DND-41 (cell line): Measurements from ENCODE around the gene OR6N1.
A peak's percentile ranks its signal among the peaks of the same experiment; 100 is the strongest.

ENCODE experiments used
- ATAC-seq: fragments of 200-7000 bp; cut with Tn5 transposase; 3 replicates; pipeline ENCODE4 v1.9.1; 2021; ENCODE audit warnings: low read depth; ENCODE audit not compliant: insufficient read depth
- DNase-seq: peaks from one replicate; pipeline ENCODE4 v3.0.0-alpha.2; 2020
- H2AFZ ChIP-seq: 2 replicates; pipeline ENCODE4 v1.6.0; 2012; ENCODE audit warnings: low read depth, low read length
- H3K27ac ChIP-seq: 2 replicates; pipeline ENCODE4 v1.5.1; 2012; ENCODE audit warnings: low read length, inconsistent platforms
- H3K27me3 ChIP-seq: fragments of 200-600 bp; sonication (generic); 2 replicates; pipeline ENCODE4 v1.6.0; 2012; ENCODE audit warnings: low read length, mild to moderate bottlenecking, inconsistent platforms; ENCODE audit not compliant: insufficient read depth, poor library complexity
- H3K36me3 ChIP-seq: 2 replicates; pipeline ENCODE4 v1.5.1; 2012; ENCODE audit warnings: low read length, inconsistent platforms; ENCODE audit not compliant: insufficient read depth
- H3K4me1 ChIP-seq: 2 replicates; pipeline ENCODE4 v1.5.1; 2012; ENCODE audit warnings: mild to moderate bottlenecking, low read length; ENCODE audit not compliant: insufficient read depth
- H3K4me2 ChIP-seq: 2 replicates; pipeline ENCODE4 v1.6.0; 2012; ENCODE audit warnings: mild to moderate bottlenecking, moderate library complexity, low read length, inconsistent platforms; ENCODE audit not compliant: insufficient read depth
- H3K4me3 ChIP-seq, 2 experiments: fragments of 200-600 bp in 1 of 2; shearing (Covaris generic) in 1 of 2; 2 replicates each; pipeline ENCODE4 v1.5.1; 2012 to 2016; ENCODE audit warnings: inconsistent platforms in 2 of 2, low read length in 2 of 2, mild to moderate bottlenecking in 2 of 2, low read depth in 1 of 2, moderate library complexity in 1 of 2
- H3K79me2 ChIP-seq: 2 replicates; pipeline ENCODE4 v1.6.0; 2012; ENCODE audit warnings: low read length, inconsistent platforms; ENCODE audit not compliant: insufficient read depth
- H3K9ac ChIP-seq: 2 replicates; pipeline ENCODE4 v1.6.0; 2012; ENCODE audit warnings: low read depth, mild to moderate bottlenecking, inconsistent platforms, low read length, moderate library complexity
- H3K9me3 ChIP-seq: 2 replicates; pipeline ENCODE4 v1.5.1; 2012; ENCODE audit warnings: low read length, moderate library complexity, mild to moderate bottlenecking, inconsistent platforms; ENCODE audit not compliant: insufficient read depth, severe bottlenecking
- H4K20me1 ChIP-seq: 2 replicates; pipeline ENCODE4 v1.6.0; 2012; ENCODE audit warnings: low read length; ENCODE audit not compliant: insufficient read depth
- CTCF ChIP-seq: IDR thresholded peaks from 2 replicates; pipeline ENCODE4 v1.5.1; 2012; ENCODE audit warnings: borderline replicate concordance, low read length, moderate library complexity, mild to moderate bottlenecking; ENCODE audit not compliant: poor library complexity, severe bottlenecking; ENCODE audit errors: extremely low read depth
- EZH2 ChIP-seq: IDR thresholded peaks from 3 replicates; pipeline ENCODE4 v1.6.1; 2012; ENCODE audit warnings: borderline replicate concordance, low read depth, mild to moderate bottlenecking, moderate library complexity, low read length, inconsistent platforms; ENCODE audit not compliant: severe bottlenecking

The OR6N1 gene

GRCh38 chr1:158793604-158794003 is 21.6 kb upstream of the OR6N1 start:
- Histone ChIP-seq H2AFZ (no peak overlapping the region), H3K9me3 (no peaks in the 10 kb centered on the region), H3K4me3 (no peak overlapping the region), H3K27ac (no peak overlapping the region), H3K27me3 (peaks cover 24% of the 10 kb centered on the region), H3K9ac (no peak overlapping the region), H3K79me2 (no peaks in the 10 kb centered on the region), H3K36me3 (no peaks in the 10 kb centered on the region), H4K20me1 (no peaks in the 10 kb centered on the region), H3K4me1 (no peaks in the 10 kb centered on the region), H3K4me2 (no peak overlapping the region)
- peak; percentile 26 for DNase-seq
- TF ChIP-seq CTCF, result peak; percentile 57
- no peak for TF ChIP-seq EZH2
- ATAC-seq, result 0 out of 3 replicates have a peak, but pooled peaks have one; percentile 55

GRCh38 chr1:158781104-158781503 is 9.1 kb upstream of the OR6N1 start, which contains the start of gene OR6N2:
Gene OR6N2 (minus strand): TSS chr1:158781204. CDS start chr1:158777635, 3,569 bp downstream.
- ATAC-seq, result no peak

GRCh38 chr1:158754420-158754819 is 17.6 kb downstream of the OR6N1 start, which contains the start of gene OR6K6:
Gene OR6K6 (plus strand): TSS chr1:158754720. CDS start chr1:158754888, 168 bp downstream.
- ATAC-seq (no peak), DNase-seq (no peak)
- Histone ChIP-seq H3K9ac (no peak within 1 kb of the TSS), H3K9me3 (no peaks in the 10 kb centered on the region), H3K4me3 (no peak within 1 kb of the TSS), H3K79me2 (no peaks in the 10 kb centered on the region), H4K20me1 (no peaks in the 10 kb centered on the region), H3K27me3 (peaks cover 15% of the 10 kb centered on the region), H3K4me2 (no peak within 1 kb of the TSS), H2AFZ (no peak within 1 kb of the TSS), H3K4me1 (no peaks in the 10 kb centered on the region), H3K27ac (no peak within 1 kb of the TSS), H3K36me3 (no peaks in the 10 kb centered on the region)
- no peak for TF ChIP-seq EZH2
- no peak for TF ChIP-seq CTCF

More at GRCh38 chr1:158781104-158781503, 9.1 kb upstream of the OR6N1 start, which contains the start of gene OR6N2:
- H3K79me2 ChIP-seq, result no peaks in the 10 kb centered on the region
- H3K36me3 ChIP-seq, result no peaks in the 10 kb centered on the region
- H3K9ac ChIP-seq, result no peak within 1 kb of the TSS
- TF ChIP-seq CTCF, result no peak
- TF ChIP-seq EZH2, result no peak
- H3K4me2 ChIP-seq, result no peak within 1 kb of the TSS
- no peak for DNase-seq
- peaks cover 23% of the 10 kb centered on the region for H3K27me3 ChIP-seq
- no peak within 1 kb of the TSS for H2AFZ ChIP-seq
- H3K9me3 ChIP-seq, result no peaks in the 10 kb centered on the region
- H3K4me3 ChIP-seq, result no peak within 1 kb of the TSS
- no peaks in the 10 kb centered on the region for H4K20me1 ChIP-seq
- H3K4me1 ChIP-seq, result no peaks in the 10 kb centered on the region
- no peak within 1 kb of the TSS for H3K27ac ChIP-seq

- Histone ChIP-seq H2AFZ (no peak overlapping the region), H3K36me3 (no peaks in the 10 kb centered on the region), H3K4me2 (no peak overlapping the region), H3K4me1 (no peaks in the 10 kb centered on the region), H3K27ac (no peak overlapping the region), H3K27me3 (peaks cover 16% of the 10 kb centered on the region), H3K4me3 (no peak overlapping the region), H3K9ac (no peak overlapping the region), H3K9me3 (no peaks in the 10 kb centered on the region), H4K20me1 (no peaks in the 10 kb centered on the region), H3K79me2 (no peaks in the 10 kb centered on the region)
- TF ChIP-seq CTCF (no peak), EZH2 (no peak)
- no peak for DNase-seq
- no peak for ATAC-seq
Observed at GRCh38 chr1:158752155-158752712, 19.8 kb downstream of the OR6N1 start.
